ENCODE measurements around the gene CARD8.
"Not testable (repeated sequence)": the region's sequence is repeated elsewhere in the genome, so short reads cannot be mapped to it uniquely, and the experiment has no call there.

The CARD8 gene

GRCh38 chr19:48260359-48260714 is 4.6 kb upstream of the CARD8 start:
- not testable (repeated sequence) for DNase-seq (ENCODE audit: low read depth in 2 of 2)

DNA sequence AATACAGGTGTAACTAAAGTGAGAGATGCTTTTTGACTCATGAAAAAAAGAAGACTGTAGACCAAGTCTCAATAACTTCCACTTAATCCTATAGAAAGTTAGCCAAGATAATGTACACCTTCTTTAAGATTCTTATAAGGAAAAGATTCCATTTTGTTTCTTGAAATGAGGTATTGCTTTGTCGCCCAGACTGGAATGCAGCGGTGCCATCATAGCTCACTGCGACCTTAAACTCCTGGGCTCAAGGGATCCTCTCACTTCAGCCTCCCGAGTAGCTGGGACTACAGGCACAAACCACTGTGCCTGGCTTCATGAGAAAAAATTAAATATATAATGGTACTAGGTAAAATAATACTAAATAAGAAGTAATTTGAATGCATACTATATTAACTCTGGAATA is 3.3 kb upstream of the CARD8 start:
- DNase-seq (ENCODE audit: low read depth in 2 of 2): not testable (repeated sequence)

DNA sequence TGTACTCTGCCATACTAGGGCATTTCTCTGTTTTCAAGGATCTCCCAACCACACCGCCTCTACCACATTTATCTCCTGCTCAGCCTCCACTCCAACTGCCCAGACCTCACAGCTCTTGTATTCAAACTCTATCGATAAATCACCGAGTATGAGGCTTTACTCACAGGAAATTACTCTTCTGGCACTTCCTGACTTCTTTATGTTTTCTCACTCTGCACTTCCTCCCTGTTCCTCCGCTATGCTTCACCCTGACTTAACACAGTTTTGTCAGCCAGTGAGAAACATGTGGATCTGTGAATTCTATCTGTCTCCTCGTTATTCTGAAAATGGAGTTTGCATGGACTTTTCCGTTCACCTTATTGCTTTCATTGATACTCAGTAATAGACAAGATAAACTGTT is 2.6 kb upstream of the CARD8 start:
- DNase-seq (ENCODE audit: low read depth in 2 of 2): no peak

- no peak for DNase-seq (ENCODE audit: low read depth in 2 of 2)
Observed at GRCh38 chr19:48254529-48254970, 1.2 kb downstream of the CARD8 start.

DNA sequence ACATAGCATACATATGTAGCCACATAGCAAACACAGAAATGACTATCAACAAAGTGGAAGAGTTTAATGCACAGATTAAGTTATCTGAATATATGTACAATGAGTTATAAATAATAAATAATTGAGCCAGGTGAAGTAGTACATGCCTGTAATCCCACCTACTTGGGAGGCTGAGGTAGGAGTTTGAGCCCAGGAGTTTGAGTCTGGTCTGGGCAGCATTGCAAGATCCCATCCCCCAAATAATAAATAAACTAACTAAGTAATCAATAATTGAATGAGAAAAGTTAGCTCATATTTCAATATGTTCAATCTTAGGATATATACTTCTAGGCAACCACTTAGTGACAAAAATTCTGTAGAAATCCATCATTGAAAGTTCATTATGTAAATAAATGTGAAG is 1.7 kb downstream of the CARD8 start:
- no peak for DNase-seq (ENCODE audit: low read depth in 2 of 2)

- no peak for DNase-seq (ENCODE audit: low read depth in 2 of 2)
Observed at GRCh38 chr19:48252609-48253008, 3.1 kb downstream of the CARD8 start.

GRCh38 chr19:48250290-48251025 is 5.3 kb downstream of the CARD8 start:
- no peak for DNase-seq (ENCODE audit: low read depth in 2 of 2)

- peak; percentile 40 to 47 for DNase-seq (ENCODE audit: low read depth in 2 of 2)
Observed at GRCh38 chr19:48249502-48250014, 6.2 kb downstream of the CARD8 start.

DNA sequence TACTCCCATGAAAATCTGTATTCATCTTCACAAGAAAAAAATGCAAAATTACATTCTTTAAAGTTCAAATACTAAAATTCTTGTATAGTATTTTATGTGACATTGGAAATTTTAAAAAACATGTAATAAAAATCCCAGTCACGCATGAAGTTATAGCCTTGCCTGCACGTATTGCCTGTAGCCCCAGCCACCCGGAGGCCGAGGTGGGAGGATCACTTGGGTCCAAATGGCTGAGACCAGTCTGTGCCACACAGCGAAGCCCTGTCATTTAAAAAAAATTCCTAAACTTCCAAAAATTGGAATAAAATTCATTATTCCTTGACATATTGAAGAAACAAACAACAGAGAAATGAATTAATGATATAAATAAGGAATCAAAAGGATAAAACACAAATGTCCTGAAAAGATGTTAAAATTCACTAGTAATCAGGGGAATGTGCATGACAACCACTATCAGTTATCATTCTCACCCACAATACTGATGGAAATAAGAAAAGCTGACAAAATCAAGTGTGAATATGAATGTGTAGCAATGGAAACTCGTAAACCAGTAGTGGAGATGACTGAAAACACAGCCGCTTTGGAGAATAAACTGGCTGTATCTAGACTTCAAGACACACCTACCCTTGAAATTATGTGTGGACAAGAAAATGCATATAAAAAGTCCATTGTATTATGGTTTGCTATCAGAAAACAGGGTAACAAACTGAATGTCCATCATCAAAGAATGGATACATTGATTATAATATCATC is 7.5 kb downstream of the CARD8 start:
- DNase-seq (ENCODE audit: low read depth in 2 of 2): no peak

GRCh38 chr19:48247212-48247611 is 8.5 kb downstream of the CARD8 start:
- no peak for DNase-seq (ENCODE audit: low read depth in 2 of 2)

GRCh38 chr19:48246101-48246500 is 9.6 kb downstream of the CARD8 start:
- no peak for DNase-seq (ENCODE audit: low read depth in 2 of 2)

GRCh38 chr19:48244281-48244680 is 11.4 kb downstream of the CARD8 start:
- DNase-seq (ENCODE audit: low read depth in 2 of 2): no peak

- not testable (repeated sequence) for DNase-seq (ENCODE audit: low read depth in 2 of 2)
Observed at GRCh38 chr19:48241771-48242170, 13.9 kb downstream of the CARD8 start.

- DNase-seq (ENCODE audit: low read depth in 2 of 2): no peak
Observed at GRCh38 chr19:48239582-48240141, 16.1 kb downstream of the CARD8 start.

DNA sequence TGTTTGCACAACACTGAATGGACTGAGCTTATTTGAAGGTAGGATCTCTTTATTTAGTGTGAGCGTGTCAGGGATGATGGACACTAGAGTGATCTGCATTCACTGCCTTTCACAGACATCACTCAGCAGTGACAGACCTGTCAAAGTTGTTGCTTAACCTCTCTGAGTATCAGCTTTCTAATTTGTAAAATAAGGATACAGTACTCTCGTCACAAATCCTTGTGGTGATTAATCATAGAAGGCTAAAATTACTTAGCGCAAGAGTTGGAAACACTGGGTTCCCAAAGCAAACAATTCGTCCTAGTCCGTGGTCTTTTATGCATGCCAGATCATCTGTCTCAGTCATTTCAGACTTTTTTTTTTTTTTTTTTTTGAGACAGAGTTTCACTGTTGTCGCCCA is 16.6 kb downstream of the CARD8 start:
- DNase-seq (ENCODE audit: low read depth in 2 of 2): no peak

GRCh38 chr19:48237057-48237456 is 18.7 kb downstream of the CARD8 start:
- no peak for DNase-seq (ENCODE audit: low read depth in 2 of 2)

DNA sequence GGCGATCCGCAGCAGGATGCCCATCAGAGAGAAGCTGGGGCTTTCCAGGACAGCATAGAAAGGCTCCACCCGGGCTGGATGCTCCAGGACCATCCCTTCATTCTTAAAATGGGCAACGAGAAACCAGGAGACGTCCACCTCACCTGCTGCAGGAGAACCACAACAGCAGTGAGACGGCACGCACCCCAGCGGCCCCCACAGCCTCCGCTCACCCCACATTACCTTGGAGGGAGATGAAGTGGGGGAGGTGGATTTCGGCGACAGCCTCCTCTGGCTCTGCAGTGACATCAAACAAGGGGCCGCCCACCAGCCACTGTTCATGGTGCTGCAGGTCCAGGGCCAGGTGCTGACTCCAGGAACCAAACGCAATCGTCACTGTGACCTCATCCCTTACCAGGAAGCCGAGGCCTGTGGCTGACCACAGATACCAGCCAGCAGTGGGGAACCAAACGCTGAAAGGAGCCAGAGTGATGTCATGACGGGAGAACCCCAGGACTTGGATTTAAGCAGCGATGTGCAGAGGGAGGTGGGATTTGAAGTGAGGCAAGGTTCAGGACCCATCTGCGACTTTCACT is 25.1 kb downstream of the CARD8 start:
- DNase-seq (ENCODE audit: low read depth in 2 of 2): no peak

DNA sequence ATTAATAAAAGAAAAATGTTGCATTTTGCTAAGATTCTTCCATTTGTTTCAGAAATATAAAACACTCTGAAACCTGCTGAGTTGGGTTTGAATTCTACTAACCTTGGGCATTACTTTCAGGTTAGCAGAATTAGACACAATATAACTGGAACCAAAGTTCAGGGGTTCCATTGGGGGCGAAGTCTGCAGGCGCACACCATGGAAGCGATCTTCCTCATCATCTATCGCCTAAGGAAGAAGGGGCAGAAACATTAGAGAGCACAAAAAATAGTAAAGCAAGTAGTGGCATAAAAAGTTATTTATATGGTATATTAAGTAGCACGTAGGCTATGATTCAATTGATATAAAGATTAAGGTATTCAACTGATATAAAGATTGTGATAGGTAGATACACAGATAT is 34.1 kb downstream of the CARD8 start:
- DNase-seq (ENCODE audit: low read depth in 2 of 2): no peak

DNA sequence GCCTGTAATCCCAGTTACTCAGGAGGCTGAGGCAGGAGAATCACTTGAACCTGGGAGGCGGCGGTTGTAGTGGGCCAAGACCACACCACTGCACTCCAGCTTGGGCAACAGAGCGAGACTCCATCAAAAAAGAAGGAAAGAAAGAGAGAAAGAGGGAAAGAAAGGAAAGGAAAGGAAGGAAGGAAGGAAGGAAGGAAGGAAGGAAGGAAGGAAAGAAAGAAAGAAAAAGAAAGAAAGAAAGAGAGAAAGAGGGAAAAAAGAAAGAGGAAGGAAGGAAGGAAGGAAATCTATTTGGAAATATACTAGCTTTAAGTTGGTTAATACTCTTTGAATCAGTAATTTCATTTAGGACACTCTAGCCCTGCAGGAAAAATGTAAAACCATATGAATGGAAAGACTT is 34.9 kb downstream of the CARD8 start:
- not testable (repeated sequence) for DNase-seq (ENCODE audit: low read depth in 2 of 2)

- no peak for DNase-seq (ENCODE audit: low read depth in 2 of 2)
Observed at GRCh38 chr19:48218997-48219396, 36.7 kb downstream of the CARD8 start.

DNA sequence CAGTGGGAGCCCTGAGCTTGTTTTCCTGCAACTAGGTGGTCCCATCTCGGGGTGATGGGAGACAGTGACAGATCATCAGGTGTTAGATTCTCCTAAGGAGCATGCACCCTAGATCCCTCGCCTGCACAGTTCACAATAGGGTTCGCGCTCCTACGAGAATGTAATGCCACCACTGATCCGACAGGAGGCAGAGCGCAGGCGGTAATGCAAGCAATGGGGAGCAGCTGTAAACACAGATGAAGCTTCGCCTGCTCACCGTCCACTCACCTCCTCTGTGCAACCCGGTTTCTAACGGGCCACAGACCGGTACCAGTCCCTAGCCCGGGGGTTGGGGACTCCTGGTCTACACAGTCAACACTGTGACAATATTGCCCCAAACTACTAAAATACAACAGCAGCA is 38.8 kb downstream of the CARD8 start:
- DNase-seq (ENCODE audit: low read depth in 2 of 2): no peak

GRCh38 chr19:48213959-48214358 is 41.8 kb downstream of the CARD8 start:
- no peak for DNase-seq (ENCODE audit: low read depth in 2 of 2)
